Lower leg skin (tissue), 3 donors: ENCODE measurements around the gene TGFBR3.

Experiments used
- CTCF ChIP-seq, 3 donors: fragments of 450-650 bp; IDR thresholded peaks; one replicate each; pipeline ENCODE4 v1.5.1; 2016; ENCODE audit warnings: antibody characterized with exemption in 3 of 3, mild to moderate bottlenecking in 3 of 3, moderate library complexity in 2 of 3
- POLR2A ChIP-seq, 2 donors: fragments of 450-650 bp; IDR thresholded peaks; one replicate each; pipeline ENCODE4 v1.6.1; 2016 to 2017; ENCODE audit warnings: antibody characterized with exemption in 2 of 2, mild to moderate bottlenecking in 1 of 2, moderate library complexity in 1 of 2

GRCh38 chr1:91693557-91693956, 192.4 kb downstream of the TGFBR3 start:
- TF ChIP-seq CTCF (IDR thresholded peaks at IDR 0.05) (no peak), POLR2A (IDR thresholded peaks at IDR 0.05) (no peak)
